Natural killer cell (primary cell): ENCODE results near the gene MFSD12. TPM values are rescaled to one million over a fixed set of nuclear protein-coding genes. Genes with fewer than 3 reads are reported as not detected.

Experiments
- ATAC-seq, 3 donors: fragments of 150-1000 bp in 2 of 3; fragments of 200-7000 bp in 1 of 3; cut with Tn5 transposase; 1 replicate in 1 of 3; 2 replicates in 2 of 3; pipeline ENCODE4 v1.10.0; 2021; ENCODE audit warnings: mild to moderate bottlenecking in 2 of 3, moderate library complexity in 2 of 3
- DNase-seq, 2 donors: peaks; one replicate each; pipeline versions ENCODE4 v3.0.0 to v3.0.0-alpha.2; 2013 to 2021; ENCODE audit warnings: mixed read lengths in 1 of 2
- H3K27ac ChIP-seq: one replicate; pipeline ENCODE4 v1.5.1; 2013; ENCODE audit warnings: mild to moderate bottlenecking, low read length
- H3K27me3 ChIP-seq: one replicate; pipeline ENCODE4 v1.6.1; 2013; ENCODE audit warnings: low read length; ENCODE audit not compliant: control insufficient read depth, insufficient read depth
- H3K36me3 ChIP-seq: one replicate; pipeline ENCODE4 v1.6.1; 2013; ENCODE audit warnings: low read length; ENCODE audit not compliant: control insufficient read depth, insufficient read depth
- H3K4me1 ChIP-seq: one replicate; pipeline ENCODE4 v1.6.1; 2013; ENCODE audit warnings: low read length; ENCODE audit not compliant: control insufficient read depth, insufficient read depth
- H3K4me3 ChIP-seq: one replicate; pipeline ENCODE4 v1.5.1; 2013; ENCODE audit warnings: low read length
- H3K9me3 ChIP-seq: one replicate; pipeline ENCODE4 v1.6.1; 2013; ENCODE audit warnings: low read length; ENCODE audit not compliant: control insufficient read depth, insufficient read depth
- H3K27ac Mint-ChIP-seq, 2 donors: one replicate each; pipeline ENCODE4 v1.8.0; 2022; ENCODE audit warnings: mild to moderate bottlenecking in 2 of 2, mixed read lengths in 2 of 2, moderate library complexity in 1 of 2
- H3K27me3 Mint-ChIP-seq, 2 donors: one replicate each; pipeline ENCODE4 v1.8.0; 2022; ENCODE audit warnings: low read depth in 2 of 2, mixed read lengths in 2 of 2
- H3K36me3 Mint-ChIP-seq: one replicate; pipeline ENCODE4 v1.8.0; 2022; ENCODE audit warnings: mixed read lengths
- H3K4me1 Mint-ChIP-seq, 2 donors: one replicate each; pipeline ENCODE4 v1.8.0; 2022; ENCODE audit warnings: mixed read lengths in 2 of 2
- H3K4me3 Mint-ChIP-seq: one replicate; pipeline ENCODE4 v1.8.0; 2022; ENCODE audit warnings: mild to moderate bottlenecking, moderate library complexity, mixed read lengths
- H3K9me3 Mint-ChIP-seq, 2 donors: one replicate each; pipeline ENCODE4 v1.8.0; 2022; ENCODE audit warnings: mixed read lengths in 2 of 2
- WGBS: methylation state at CpG from one replicate; pipeline ENCODE4 v1.1.7; 2013; ENCODE audit warnings: missing lambda C conversion rate; ENCODE audit not compliant: insufficient coverage; 5-methylcytosine and 5-hydroxymethylcytosine counted together
- intact Hi-C: fragments of 100-400 bp; cut with micrococcal nuclease; formaldehyde crosslinking; loops from one replicate; pipeline ENCODE4 v1.14.2; 2022
- total RNA-seq, 4 donors: library from RNA; stranded (reverse); fragments of 120-200 nt in 1 of 4; gene quantifications; one replicate each; pipeline versions ENCODE4 v1.2.3 to v1.2.4, GENCODE V29; 2013 to 2022
- TF ChIP-seq, protein P1 (sequence below): fragments of 200-600 bp; IDR thresholded peaks from one replicate; pipeline ENCODE4 v1.8.0; 2022; ENCODE audit warnings: antibody characterized with exemption

Gene MFSD12
- total RNA-seq, 3 donors from 2014 or later (not counting 1 experiment from before 2014, with no cell fraction given), result 29.8 to 34.5 (median 33.6) TPM

DNA sequence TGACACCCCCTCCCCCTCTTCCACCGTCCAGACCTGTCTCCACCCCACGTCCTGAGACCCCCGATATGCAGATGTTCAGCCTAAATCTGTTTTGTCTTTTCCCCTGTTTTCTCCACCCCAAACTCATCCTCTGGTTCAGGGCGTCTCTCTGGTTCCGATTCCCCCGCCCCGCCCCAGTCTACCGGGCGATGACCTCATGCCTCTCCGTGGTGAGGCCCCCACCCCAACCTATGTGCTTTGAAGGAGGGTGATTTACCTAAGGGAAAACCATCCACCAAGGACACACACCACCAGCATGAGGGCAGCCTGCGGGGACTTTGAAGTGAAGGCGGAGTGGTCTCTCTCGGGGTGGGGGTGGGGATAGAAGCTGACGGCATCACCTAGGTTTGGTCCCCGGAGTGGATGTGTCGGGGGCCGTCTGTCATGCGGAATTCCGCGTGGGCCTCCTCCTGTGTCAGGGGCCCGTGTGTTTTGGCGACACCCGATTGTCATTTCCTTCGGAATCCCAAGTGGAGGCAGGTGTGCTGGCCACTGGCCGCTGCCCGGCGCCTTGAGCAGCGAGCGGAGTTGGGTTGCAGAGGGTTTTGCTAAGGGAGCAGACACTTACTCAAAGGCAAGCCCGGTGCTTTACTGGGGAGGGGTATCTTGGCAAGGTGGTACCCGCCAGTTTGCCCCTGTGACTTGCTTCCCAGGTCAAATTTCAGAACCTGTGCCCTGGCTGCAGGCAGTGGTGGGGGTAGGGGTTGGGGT, 49.8 kb downstream of the MFSD12 start:
- Histone ChIP-seq H3K4me3 (peak overlapping the region; percentile 84), H3K27ac (no peak overlapping the region), H3K27me3 (no peaks in the 10 kb centered on the region), H3K9me3 (no peaks in the 10 kb centered on the region), H3K36me3 (peaks cover 11% of the 10 kb centered on the region), H3K4me1 (peaks cover 56% of the 10 kb centered on the region)
- H3K4me3 Mint-ChIP-seq, result peak overlapping the region; percentile 94
- ATAC-seq (no peak), DNase-seq (peak in 1 of 2 donors; percentile 61)
- H3K27me3 Mint-ChIP-seq, result no peaks in the 10 kb centered on the region
- peak overlapping the region; percentile 84 to 98 for H3K27ac Mint-ChIP-seq
- WGBS, result 71% methylated on average over 28 of the region's 31 CpGs
- TF ChIP-seq, protein P1, sequence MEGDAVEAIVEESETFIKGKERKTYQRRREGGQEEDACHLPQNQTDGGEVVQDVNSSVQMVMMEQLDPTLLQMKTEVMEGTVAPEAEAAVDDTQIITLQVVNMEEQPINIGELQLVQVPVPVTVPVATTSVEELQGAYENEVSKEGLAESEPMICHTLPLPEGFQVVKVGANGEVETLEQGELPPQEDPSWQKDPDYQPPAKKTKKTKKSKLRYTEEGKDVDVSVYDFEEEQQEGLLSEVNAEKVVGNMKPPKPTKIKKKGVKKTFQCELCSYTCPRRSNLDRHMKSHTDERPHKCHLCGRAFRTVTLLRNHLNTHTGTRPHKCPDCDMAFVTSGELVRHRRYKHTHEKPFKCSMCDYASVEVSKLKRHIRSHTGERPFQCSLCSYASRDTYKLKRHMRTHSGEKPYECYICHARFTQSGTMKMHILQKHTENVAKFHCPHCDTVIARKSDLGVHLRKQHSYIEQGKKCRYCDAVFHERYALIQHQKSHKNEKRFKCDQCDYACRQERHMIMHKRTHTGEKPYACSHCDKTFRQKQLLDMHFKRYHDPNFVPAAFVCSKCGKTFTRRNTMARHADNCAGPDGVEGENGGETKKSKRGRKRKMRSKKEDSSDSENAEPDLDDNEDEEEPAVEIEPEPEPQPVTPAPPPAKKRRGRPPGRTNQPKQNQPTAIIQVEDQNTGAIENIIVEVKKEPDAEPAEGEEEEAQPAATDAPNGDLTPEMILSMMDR, result no peak
- peaks cover 39 to 54% of the 10 kb centered on the region in 2 donors for H3K4me1 Mint-ChIP-seq
- intact Hi-C loops, result loop anchor here (2.0 kb wide), 1 partner anchor 65 kb away; the partner anchor contains the start of gene HMG20B
- H3K9me3 Mint-ChIP-seq, result no peaks in the 10 kb centered on the region
- H3K36me3 Mint-ChIP-seq, result no peaks in the 10 kb centered on the region

DNA sequence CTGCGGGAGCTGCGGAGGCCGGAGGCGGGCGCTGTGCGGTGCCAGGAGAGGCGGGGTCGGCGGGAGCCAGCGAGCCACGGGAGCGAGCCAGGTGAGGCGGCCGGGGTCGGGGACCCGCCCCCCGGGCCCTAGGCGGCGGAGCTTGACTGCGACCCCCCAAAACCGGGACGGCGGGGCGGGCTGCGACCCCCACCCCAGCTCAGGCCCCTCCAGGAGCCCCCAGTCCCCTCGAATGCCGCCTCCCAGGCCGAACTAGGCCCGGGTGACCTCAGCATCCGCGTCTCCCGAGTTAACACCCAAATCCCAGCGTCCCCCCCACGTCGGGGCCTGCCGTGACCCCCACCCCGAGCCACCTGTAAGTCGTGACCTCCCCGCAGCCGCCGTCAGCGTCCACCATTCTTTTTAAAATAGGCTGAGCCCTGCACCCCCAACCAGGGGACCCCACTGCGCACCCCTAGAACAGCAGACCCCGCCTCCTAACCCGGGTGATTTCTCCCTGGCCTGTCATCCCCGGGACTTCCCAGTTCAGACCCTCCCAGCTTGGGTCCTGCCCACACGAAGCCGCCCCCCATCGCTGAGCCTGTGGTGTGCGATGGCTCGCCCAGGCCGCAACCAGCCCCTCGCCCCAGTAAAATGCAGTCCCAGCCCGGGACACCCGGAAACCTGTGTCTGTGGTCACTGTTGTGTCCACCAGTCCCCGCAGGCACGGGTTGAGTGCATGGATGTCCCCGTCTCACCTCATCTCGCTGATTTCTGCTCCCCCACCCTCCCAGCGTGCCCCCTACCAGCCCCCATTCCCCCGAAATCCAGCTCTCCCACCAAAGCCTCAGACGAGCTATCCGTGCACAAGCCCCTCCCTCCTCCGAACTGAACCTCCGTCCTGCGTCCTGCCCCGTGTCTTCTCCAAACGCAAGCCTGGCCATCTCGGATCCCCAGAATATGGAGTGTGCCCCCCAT, 50.7 kb downstream of the MFSD12 start:
- TF ChIP-seq, protein P1, result no peak
- intact Hi-C loops, result loop anchor here (2.0 kb wide), 1 partner anchor 66 kb away; the partner anchor contains the start of gene HMG20B
- peaks cover 51% of the 10 kb centered on the region for H3K4me1 ChIP-seq
- H3K4me3 ChIP-seq, result peak overlapping the region; percentile 84
- peaks cover 8% of the 10 kb centered on the region for H3K36me3 ChIP-seq
- DNase-seq (peak; percentile 45 to 62), ATAC-seq (peak in 2 of 3 donors; percentile 14 to 17)
- peaks cover 39 to 49% of the 10 kb centered on the region in 2 donors for H3K4me1 Mint-ChIP-seq
- H3K27me3 Mint-ChIP-seq, result no peaks in the 10 kb centered on the region
- H3K36me3 Mint-ChIP-seq, result no peaks in the 10 kb centered on the region
- peak overlapping the region; percentile 97 to 98 for H3K27ac Mint-ChIP-seq
- no peaks in the 10 kb centered on the region for H3K27me3 ChIP-seq
- no peaks in the 10 kb centered on the region for H3K9me3 ChIP-seq
- H3K4me3 Mint-ChIP-seq, result peak overlapping the region; percentile 94
- H3K9me3 Mint-ChIP-seq, result no peaks in the 10 kb centered on the region
- WGBS, result under 1% methylated on average over 69 of the region's 69 CpGs
- peak overlapping the region; percentile 71 for H3K27ac ChIP-seq

DNA sequence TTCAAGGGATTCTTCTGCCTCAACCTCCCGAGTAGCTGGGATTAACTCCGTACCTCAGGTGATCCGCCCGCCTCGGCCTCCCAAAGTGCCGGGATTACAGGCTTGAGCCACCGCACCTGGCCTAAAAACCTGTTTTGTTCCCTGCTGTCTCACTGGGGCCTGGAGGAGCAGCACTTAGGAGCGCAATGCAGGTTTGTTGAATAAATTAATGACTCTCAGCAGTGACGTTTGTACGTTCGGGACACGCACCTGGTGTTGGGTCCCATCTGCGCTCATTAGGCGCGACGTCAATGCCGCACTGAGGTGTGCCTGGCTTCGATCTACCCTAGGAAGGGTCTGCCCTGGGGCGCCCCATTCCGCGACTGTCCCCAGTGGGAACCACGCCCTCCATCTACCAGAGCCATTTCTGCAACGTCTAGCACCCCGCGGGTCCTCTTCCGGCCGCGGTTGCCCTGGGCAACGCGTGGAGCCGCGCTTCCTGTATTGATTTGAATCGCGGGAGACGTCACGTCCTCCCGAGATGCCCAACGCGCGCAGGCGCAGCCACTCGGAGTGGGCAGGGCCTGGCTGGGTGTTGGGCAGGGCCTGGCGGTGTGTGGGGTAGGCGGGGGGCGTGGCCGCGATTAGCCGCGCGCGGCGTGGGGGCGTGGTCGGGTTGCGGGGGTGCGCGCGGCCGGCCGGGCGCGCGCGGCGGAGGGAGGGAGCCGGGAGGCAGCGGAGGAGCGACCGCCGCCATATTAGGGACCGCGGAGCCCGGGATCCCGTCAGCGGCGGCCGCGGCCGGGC, 51.6 kb downstream of the MFSD12 start, which contains the start of gene FZR1:
Gene FZR1, plus strand, starts transcription at position 714 of the 786 bp plus-strand sequence. CDS start 16,679 bp downstream, outside the sequence.
- intact Hi-C loops, result loop anchor here (2.0 kb wide), 1 partner anchor 67 kb away; the partner anchor contains the start of gene HMG20B
- Mint-ChIP-seq H3K27ac (peak within 1 kb of the TSS; percentile 97 to 98), H3K36me3 (no peaks in the 10 kb centered on the region), H3K9me3 (no peaks in the 10 kb centered on the region), H3K4me1 (peaks cover 43 to 45% of the 10 kb centered on the region in 2 donors), H3K27me3 (no peaks in the 10 kb centered on the region), H3K4me3 (peak within 1 kb of the TSS; percentile 94)
- TF ChIP-seq, protein P1, result no peak
- Histone ChIP-seq H3K27ac (peak within 1 kb of the TSS; percentile 89), H3K4me1 (peaks cover 55% of the 10 kb centered on the region), H3K27me3 (no peaks in the 10 kb centered on the region), H3K36me3 (peaks cover 3% of the 10 kb centered on the region), H3K9me3 (no peaks in the 10 kb centered on the region), H3K4me3 (peak within 1 kb of the TSS; percentile 84)
- ATAC-seq (peak; percentile 84 to 98 (median 88)), DNase-seq (peak; percentile 99 to 100)
- 1% methylated on average over 79 of the region's 79 CpGs for WGBS
